GM18502 (cell line): ENCODE data around the gene EEF1AKMT2.
A peak's percentile ranks its signal among the peaks of the same experiment; 100 is the strongest.
"Not testable (repeated sequence)": the region's sequence is repeated elsewhere in the genome, so short reads cannot be mapped to it uniquely, and the experiment has no call there.

Experiments
- ATAC-seq: cut with Tn5 transposase; IDR thresholded peaks from one replicate; pipeline ENCODE4 v1.9.1; 2021; ENCODE audit warnings: mild to moderate bottlenecking; ENCODE audit not compliant: unreplicated experiment, poor library complexity

EEF1AKMT2 gene

DNA sequence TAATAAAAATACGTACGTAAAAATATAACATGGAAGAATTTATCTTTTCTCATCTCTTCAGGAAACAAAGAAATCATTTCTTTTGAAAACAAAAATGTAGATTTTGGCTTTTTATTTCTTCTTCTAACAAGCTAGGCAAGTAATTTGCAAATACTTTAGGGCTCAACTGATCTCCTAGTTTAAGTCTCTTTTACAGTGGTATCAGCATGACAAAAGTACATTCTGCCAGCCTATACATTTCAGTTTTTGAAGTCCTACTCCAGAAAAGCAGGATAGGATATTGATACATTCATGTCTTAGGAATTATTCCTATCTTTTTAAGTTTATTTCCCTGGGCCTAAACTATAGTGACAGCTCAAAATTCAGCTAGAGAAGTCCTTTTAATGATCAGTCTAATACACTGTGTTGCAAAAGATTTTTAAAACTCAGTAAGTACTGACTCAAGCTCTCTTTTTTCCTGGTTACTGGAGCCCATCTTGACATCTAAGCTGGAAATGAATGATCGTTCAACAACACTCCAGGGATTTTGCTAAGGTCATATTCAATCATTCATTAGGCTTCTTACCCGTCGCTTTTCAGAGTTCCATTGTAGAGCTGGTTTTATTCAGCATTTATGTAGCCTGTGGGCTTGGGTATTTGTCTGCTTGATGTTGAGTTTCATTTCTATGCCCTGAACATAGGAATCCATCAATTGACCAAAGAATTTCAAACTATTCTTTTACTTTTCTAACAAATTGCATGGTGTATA is 35.4 kb downstream of the EEF1AKMT2 start:
- ATAC-seq, result no peak

GRCh38 chr10:124755581-124755980 is 36.1 kb downstream of the EEF1AKMT2 start:
- ATAC-seq, result no peak

- ATAC-seq, result no peak
Observed at GRCh38 chr10:124754227-124754626, 37.5 kb downstream of the EEF1AKMT2 start.

DNA sequence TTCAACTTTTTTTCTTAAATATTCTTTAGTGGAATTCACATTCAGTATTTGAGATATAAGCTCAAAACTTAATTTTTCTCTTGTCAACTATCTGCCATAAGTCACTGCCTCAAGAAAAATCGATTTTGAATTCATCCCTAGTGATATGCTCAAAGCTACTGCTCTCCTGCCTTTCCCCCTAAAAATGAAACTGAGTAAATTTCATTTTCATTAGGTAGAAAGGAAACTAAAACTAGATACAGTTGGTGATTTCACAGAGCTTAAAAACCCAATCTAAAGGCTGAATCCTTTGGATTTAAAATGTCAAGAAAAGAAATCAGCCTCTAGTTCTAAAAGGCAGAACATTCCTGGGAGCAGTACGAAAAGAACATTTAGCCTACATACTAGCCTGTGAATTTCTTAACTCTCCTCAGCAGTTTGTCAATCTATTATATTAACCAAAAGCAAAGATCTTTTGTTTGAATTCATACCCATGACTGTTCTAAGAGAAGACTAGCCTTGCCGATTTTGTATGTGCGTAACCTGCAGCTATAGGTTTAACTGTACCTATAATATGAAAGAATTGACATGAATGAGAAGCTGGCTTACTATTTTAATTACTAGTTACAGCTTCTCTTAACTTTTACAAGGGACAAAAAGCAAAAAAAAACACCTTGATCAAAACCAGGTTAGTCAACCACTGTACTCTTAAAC is 42.6 kb downstream of the EEF1AKMT2 start:
- ATAC-seq, result peak; percentile 33

DNA sequence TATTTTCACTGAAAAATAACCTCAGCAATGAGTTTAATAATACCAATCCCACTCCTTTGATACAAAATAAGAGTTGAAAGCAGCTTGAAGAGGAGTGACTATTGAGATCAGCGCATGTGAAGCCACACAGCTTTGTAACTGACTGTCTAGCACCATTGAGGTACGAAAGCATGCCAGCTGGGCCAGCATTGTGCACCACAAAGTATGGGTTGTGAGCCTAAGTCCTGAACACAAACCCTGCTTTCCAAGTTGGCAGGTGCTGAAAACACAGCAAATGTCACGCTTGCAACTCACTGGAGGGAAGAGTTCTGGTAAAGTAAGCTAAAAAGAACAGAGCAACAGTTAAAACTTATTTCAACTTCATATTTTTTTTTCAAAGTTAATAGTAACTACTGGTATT is 43.5 kb downstream of the EEF1AKMT2 start:
- no peak for ATAC-seq

DNA sequence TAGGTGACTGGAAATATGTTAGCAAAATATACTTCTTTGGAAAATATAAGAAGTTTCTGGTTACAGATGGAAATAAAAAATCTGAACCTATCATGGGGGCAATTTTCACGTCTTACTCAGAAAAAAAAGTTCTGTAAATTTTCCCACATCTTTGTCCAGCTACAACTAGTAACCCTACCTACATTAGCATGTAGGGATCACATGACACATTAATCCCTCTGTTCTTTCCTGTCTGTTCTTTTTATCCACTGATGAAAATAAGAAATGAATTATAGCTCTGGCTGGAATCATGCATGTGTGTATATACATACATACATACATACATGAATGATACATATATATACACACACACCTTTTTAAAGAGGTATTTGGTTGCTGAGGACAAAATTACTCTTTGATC is 43.9 kb downstream of the EEF1AKMT2 start:
- ATAC-seq, result no peak

DNA sequence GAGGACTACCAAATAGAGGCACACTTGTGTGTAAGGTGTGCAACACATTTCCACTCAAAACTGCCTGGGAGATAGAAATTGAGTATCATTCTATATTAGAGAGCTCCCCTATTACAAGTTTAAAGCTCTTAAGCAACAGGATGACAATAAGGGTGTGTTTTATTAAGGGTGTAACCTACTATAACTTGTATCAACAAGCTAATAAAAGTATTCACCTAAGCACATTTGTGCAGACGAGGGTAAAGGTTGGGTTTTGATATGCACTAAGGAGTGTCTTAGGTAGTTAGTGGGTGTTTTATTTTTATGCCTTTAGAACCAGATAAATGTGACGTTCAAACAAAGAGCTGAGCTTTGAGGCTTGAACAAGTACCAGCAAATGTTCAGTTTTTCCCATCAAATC is 44.7 kb downstream of the EEF1AKMT2 start:
- ATAC-seq, result no peak

GRCh38 chr10:124746447-124746846 is 45.2 kb downstream of the EEF1AKMT2 start:
- ATAC-seq, result not testable (repeated sequence)

GRCh38 chr10:124745673-124746072 is 46.0 kb downstream of the EEF1AKMT2 start:
- ATAC-seq, result no peak

DNA sequence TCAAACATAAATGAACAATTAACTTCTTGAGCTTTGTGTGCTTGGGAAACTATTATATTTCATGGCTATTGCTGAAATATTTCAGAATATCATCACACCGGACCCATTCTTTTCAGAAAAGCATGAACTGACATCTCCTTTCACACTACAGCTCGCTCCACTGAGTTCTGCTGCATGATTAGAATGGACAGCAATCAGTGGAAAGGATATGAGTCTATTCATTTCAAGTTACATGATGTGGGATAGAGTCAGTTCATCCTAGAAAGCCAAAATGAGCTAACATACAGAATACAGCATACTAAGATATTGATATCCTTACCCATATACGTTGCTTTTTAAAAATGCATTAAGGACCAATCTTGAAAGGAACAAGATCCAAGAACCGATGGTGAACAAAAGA is 46.4 kb downstream of the EEF1AKMT2 start:
- no peak for ATAC-seq

DNA sequence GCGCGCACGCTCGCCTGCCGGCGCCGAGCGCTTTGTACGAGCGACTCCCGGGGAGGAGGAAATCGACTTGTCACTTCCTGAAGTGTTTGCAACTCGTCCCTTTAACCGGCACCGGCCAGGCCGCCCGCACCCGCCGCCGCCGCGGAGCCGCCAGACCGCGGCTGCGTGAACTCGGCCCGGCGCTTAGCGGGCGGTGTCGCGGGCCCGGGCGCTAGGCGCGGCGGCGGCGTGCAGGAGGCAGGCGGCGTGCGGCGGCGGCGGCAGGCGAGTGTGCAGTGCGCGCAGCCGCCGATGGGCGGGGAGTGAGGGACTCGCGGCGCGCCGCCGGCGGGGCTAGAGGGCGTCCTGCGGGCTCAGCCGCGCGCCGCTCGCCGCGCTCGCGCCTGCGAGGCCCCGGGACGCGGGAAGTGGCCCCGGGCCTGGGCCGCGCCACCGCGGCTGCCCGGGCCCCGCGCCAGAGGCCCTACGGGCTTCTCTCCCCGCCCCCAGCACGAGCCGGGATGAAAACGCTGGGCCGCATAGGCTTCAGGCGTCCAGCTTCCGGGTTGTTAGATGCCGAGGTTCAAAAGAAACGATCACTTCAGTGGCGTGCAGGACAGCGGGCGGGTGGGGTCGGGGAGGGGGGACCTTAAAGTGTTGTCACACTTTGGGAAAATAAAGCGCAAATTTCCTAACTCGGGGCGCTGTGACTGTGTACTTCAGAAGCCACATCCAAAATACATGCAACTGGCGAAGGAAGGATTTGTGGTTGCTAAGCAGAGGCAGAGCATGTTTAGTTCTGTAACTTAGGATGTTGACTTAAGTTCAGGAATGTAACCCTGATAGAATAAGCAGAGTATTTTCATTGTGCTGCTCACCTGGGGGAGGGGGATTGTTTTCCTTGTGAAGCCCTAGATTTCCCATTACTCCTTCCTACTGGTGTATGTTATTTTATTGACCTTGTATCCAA is 47.3 kb downstream of the EEF1AKMT2 start, which contains the start of gene FAM53B:
Gene FAM53B (minus strand): TSS at position 277 of the 949 bp plus-strand sequence. CDS start 37,665 bp downstream, outside the sequence.
- ATAC-seq, result peak; percentile 76

- no peak for ATAC-seq
Observed at GRCh38 chr10:124743191-124744101, 48.2 kb downstream of the EEF1AKMT2 start.

GRCh38 chr10:124742413-124743190 is 49.1 kb downstream of the EEF1AKMT2 start:
- ATAC-seq, result no peak

- ATAC-seq, result no peak
Observed at GRCh38 chr10:124741922-124742412, 49.7 kb downstream of the EEF1AKMT2 start.

DNA sequence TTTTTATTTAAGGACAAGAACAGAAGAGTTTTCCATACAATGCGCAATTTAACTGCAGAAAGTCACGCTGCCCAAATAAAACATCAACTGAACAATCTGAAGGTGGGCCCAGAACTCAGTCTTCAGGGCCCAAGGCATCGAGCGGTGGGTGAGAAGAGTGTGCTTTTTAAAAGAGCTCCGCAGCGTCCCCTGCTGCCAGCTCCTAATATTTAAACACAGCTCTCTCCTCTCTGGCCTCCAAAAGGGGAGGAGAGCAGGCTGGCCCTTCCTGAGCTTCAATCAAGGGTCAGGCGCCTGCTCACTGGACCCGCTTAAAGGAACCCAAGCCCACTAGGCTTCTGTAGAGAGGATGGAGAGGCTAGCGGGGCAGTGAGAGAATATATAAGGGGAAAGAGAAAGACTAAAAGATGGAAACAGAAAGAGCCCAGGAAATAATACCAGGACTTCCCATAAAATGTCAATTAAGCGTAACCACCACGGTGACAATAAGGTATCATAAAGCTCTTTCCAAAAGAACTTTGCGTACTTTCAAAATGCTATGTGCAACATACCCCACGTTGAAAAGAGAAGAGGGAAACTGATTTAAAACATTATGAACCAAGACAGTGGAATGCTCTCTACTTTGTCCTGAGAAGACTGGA is 50.3 kb downstream of the EEF1AKMT2 start:
- ATAC-seq, result peak; percentile 51

- ATAC-seq, result peak; percentile 20
Observed at GRCh38 chr10:124740369-124741280, 51.1 kb downstream of the EEF1AKMT2 start.

GRCh38 chr10:124739986-124740368 is 51.7 kb downstream of the EEF1AKMT2 start:
- no peak for ATAC-seq
